ENCODE measurements around the gene PTPRQ. TPM values are rescaled to one million over a fixed set of nuclear protein-coding genes. Genes with fewer than 3 reads are reported as not detected.

The PTPRQ gene
- total RNA-seq, 1 experiment from 2014 or later: not detected

GRCh38 chr12:80625901-80626300 is 181.9 kb downstream of the PTPRQ start:
- no peak overlapping the region for H3K4me3 ChIP-seq (ENCODE audit: low read depth, low read length)
- no peaks in the 10 kb centered on the region for H3K36me3 Mint-ChIP-seq (ENCODE audit: insufficient read depth, unreplicated experiment)
- intact Hi-C loops (cut with micrococcal nuclease; ENCODE audit: unreplicated experiment): no loop called here
- H3K9me3 Mint-ChIP-seq (ENCODE audit: unreplicated experiment): no peaks in the 10 kb centered on the region
- ChIA-PET POLR2A (no interaction called here), CTCF (no interaction called here)
- H3K27ac Mint-ChIP-seq (ENCODE audit: unreplicated experiment): no peak overlapping the region
- H3K36me3 ChIP-seq (ENCODE audit: control insufficient read depth, insufficient read depth, low read length): no peaks in the 10 kb centered on the region
- H3K4me1 ChIP-seq: no peaks in the 10 kb centered on the region
- DNase-seq: no peak
- H3K4me3 Mint-ChIP-seq (ENCODE audit: unreplicated experiment): no peak overlapping the region
- BruUV-seq (replicated peaks): no TSS peak
- H3K27me3 Mint-ChIP-seq (ENCODE audit: insufficient read depth, unreplicated experiment): peaks cover 3% of the 10 kb centered on the region
- no peak for TF ChIP-seq CTCF (IDR thresholded peaks at IDR 0.05; ENCODE audit: insufficient read depth in 1 of 2, low read depth in 1 of 2, low read length in 1 of 2, severe bottlenecking in 1 of 2, unreplicated experiment in 1 of 2)
- H3K4me1 Mint-ChIP-seq (ENCODE audit: low read depth, unreplicated experiment): no peaks in the 10 kb centered on the region
- H3K9me3 ChIP-seq: no peaks in the 10 kb centered on the region
- no peaks in the 10 kb centered on the region for H3K27me3 ChIP-seq (replicated peaks; ENCODE audit: control insufficient read depth, insufficient read depth, low read length)

GRCh38 chr12:80627782-80628181 is 183.7 kb downstream of the PTPRQ start:
- no peak for DNase-seq
- no peaks in the 10 kb centered on the region for H3K4me1 ChIP-seq
- Mint-ChIP-seq H3K4me1 (ENCODE audit: low read depth, unreplicated experiment) (no peaks in the 10 kb centered on the region), H3K4me3 (ENCODE audit: unreplicated experiment) (no peak overlapping the region), H3K36me3 (ENCODE audit: insufficient read depth, unreplicated experiment) (no peaks in the 10 kb centered on the region), H3K9me3 (ENCODE audit: unreplicated experiment) (no peaks in the 10 kb centered on the region), H3K27ac (ENCODE audit: unreplicated experiment) (no peak overlapping the region), H3K27me3 (ENCODE audit: insufficient read depth, unreplicated experiment) (peaks cover 6% of the 10 kb centered on the region)
- intact Hi-C loops (cut with micrococcal nuclease; ENCODE audit: unreplicated experiment): no loop called here
- TF ChIP-seq CTCF (IDR thresholded peaks at IDR 0.05; ENCODE audit: insufficient read depth in 1 of 2, low read depth in 1 of 2, low read length in 1 of 2, severe bottlenecking in 1 of 2, unreplicated experiment in 1 of 2): no peak
- no peaks in the 10 kb centered on the region for H3K36me3 ChIP-seq (ENCODE audit: control insufficient read depth, insufficient read depth, low read length)
- no peaks in the 10 kb centered on the region for H3K27me3 ChIP-seq (replicated peaks; ENCODE audit: control insufficient read depth, insufficient read depth, low read length)
- no peak overlapping the region for H3K4me3 ChIP-seq (ENCODE audit: low read depth, low read length)
- BruUV-seq (replicated peaks): no TSS peak
- ChIA-PET POLR2A (no interaction called here), CTCF (no interaction called here)
- no peaks in the 10 kb centered on the region for H3K9me3 ChIP-seq

GRCh38 chr12:80632835-80633234 is 188.8 kb downstream of the PTPRQ start:
- Mint-ChIP-seq H3K27me3 (ENCODE audit: insufficient read depth, unreplicated experiment) (peaks cover 12% of the 10 kb centered on the region), H3K4me3 (ENCODE audit: unreplicated experiment) (no peak overlapping the region), H3K4me1 (ENCODE audit: low read depth, unreplicated experiment) (no peaks in the 10 kb centered on the region), H3K36me3 (ENCODE audit: insufficient read depth, unreplicated experiment) (no peaks in the 10 kb centered on the region), H3K9me3 (ENCODE audit: unreplicated experiment) (no peaks in the 10 kb centered on the region), H3K27ac (ENCODE audit: unreplicated experiment) (no peak overlapping the region)
- intact Hi-C loops (cut with micrococcal nuclease; ENCODE audit: unreplicated experiment): loop anchor here (10.0 kb wide), 2 partner anchors 132 to 622 kb away; no protein-coding TSS in a partner anchor
- Histone ChIP-seq H3K27me3 (replicated peaks; ENCODE audit: control insufficient read depth, insufficient read depth, low read length) (no peaks in the 10 kb centered on the region), H3K4me3 (ENCODE audit: low read depth, low read length) (no peak overlapping the region), H3K9me3 (no peaks in the 10 kb centered on the region), H3K36me3 (ENCODE audit: control insufficient read depth, insufficient read depth, low read length) (no peaks in the 10 kb centered on the region), H3K4me1 (no peaks in the 10 kb centered on the region)
- CTCF ChIA-PET: interaction anchor here (1.6 kb wide), 1 partner anchor 625 kb away, joined by 8 read pairs; no protein-coding TSS in a partner anchor
- peak; percentile 37 to 41 for DNase-seq
- BruUV-seq (replicated peaks): no TSS peak
- POLR2A ChIA-PET: no interaction called here
- TF ChIP-seq CTCF (IDR thresholded peaks at IDR 0.05; ENCODE audit: insufficient read depth in 1 of 2, low read depth in 1 of 2, low read length in 1 of 2, severe bottlenecking in 1 of 2, unreplicated experiment in 1 of 2): peak; percentile 39 to 48

Data from Caco-2 (cell line).